Liver (tissue), 9 donors: Measurements from ENCODE around the gene CTNS. TPM values are rescaled to one million over a fixed set of nuclear protein-coding genes. Genes with fewer than 3 reads are reported as not detected.

ENCODE experiments used
- DNase-seq: peaks from one replicate; pipeline ENCODE4 v3.0.0-alpha.2; 2017; ENCODE audit warnings: low spot score
- H3K27ac ChIP-seq, 2 donors: one replicate each; pipeline ENCODE4 v1.7.0; 2013; ENCODE audit warnings: inconsistent platforms in 2 of 2, low read length in 2 of 2, control low read depth in 1 of 2, low read depth in 1 of 2, mild to moderate bottlenecking in 1 of 2
- H3K27me3 ChIP-seq, 4 donors: one replicate each; pipeline versions ENCODE4 v1.6.1 to v1.7.0; 2013; ENCODE audit warnings: low read length in 3 of 4, inconsistent platforms in 1 of 4, mild to moderate bottlenecking in 1 of 4, moderate library complexity in 1 of 4; ENCODE audit not compliant: control insufficient read depth in 4 of 4, insufficient read depth in 4 of 4
- H3K36me3 ChIP-seq, 4 donors: one replicate each; pipeline versions ENCODE4 v1.6.1 to v1.7.0; 2013; ENCODE audit warnings: low read length in 3 of 4, mild to moderate bottlenecking in 3 of 4, low read depth in 1 of 4, moderate library complexity in 1 of 4; ENCODE audit not compliant: control insufficient read depth in 4 of 4, insufficient read depth in 3 of 4
- H3K4me1 ChIP-seq, 4 donors: one replicate each; pipeline versions ENCODE4 v1.6.1 to v1.7.0; 2013; ENCODE audit warnings: low read length in 3 of 4, mild to moderate bottlenecking in 3 of 4, moderate library complexity in 1 of 4; ENCODE audit not compliant: control insufficient read depth in 4 of 4, insufficient read depth in 4 of 4
- H3K4me3 ChIP-seq, 3 donors: one replicate each; pipeline versions ENCODE4 v1.6.1 to v1.7.0; 2013; ENCODE audit warnings: low read length in 3 of 3, control low read depth in 1 of 3, low read depth in 1 of 3, mild to moderate bottlenecking in 1 of 3
- H3K9ac ChIP-seq, 2 donors: one replicate each; pipeline ENCODE4 v1.7.0; 2013; ENCODE audit warnings: low read length in 2 of 2, mild to moderate bottlenecking in 2 of 2, moderate library complexity in 2 of 2, control low read depth in 1 of 2, low read depth in 1 of 2
- H3K9me3 ChIP-seq, 4 donors: one replicate each; pipeline versions ENCODE4 v1.6.1 to v1.7.0; 2013; ENCODE audit warnings: low read length in 3 of 4; ENCODE audit not compliant: control insufficient read depth in 4 of 4
- EGR1 ChIP-seq, 2 donors: IDR thresholded peaks; 2 replicates each; pipeline ENCODE4 v1.6.1; 2016 to 2018; ENCODE audit warnings: antibody characterized with exemption in 2 of 2, low read depth in 2 of 2
- FOXA1 ChIP-seq: IDR thresholded peaks from 2 replicates; pipeline ENCODE4 v1.6.1; 2016; ENCODE audit warnings: antibody characterized with exemption
- FOXA2 ChIP-seq: IDR thresholded peaks from 2 replicates; pipeline ENCODE4 v1.6.1; 2016; ENCODE audit warnings: antibody characterized with exemption
- HNF4G ChIP-seq: IDR thresholded peaks from 2 replicates; pipeline ENCODE4 v1.6.1; 2016; ENCODE audit warnings: antibody characterized with exemption
- JUND ChIP-seq, 2 donors: IDR thresholded peaks; 2 replicates each; pipeline ENCODE4 v1.6.1; 2016; ENCODE audit warnings: antibody characterized with exemption in 2 of 2
- NR2F2 ChIP-seq: IDR thresholded peaks from 2 replicates; pipeline ENCODE4 v1.6.1; 2016; ENCODE audit warnings: antibody characterized with exemption
- RAD21 ChIP-seq, 2 donors: IDR thresholded peaks; 2 replicates each; pipeline ENCODE4 v1.6.1; 2016; ENCODE audit warnings: antibody characterized with exemption in 2 of 2, mild to moderate bottlenecking in 2 of 2
- RXRA ChIP-seq, 2 donors: IDR thresholded peaks; 2 replicates each; pipeline ENCODE4 v1.6.1; 2017 to 2018; ENCODE audit warnings: antibody characterized with exemption in 2 of 2, mild to moderate bottlenecking in 1 of 2
- SP1 ChIP-seq: IDR thresholded peaks from 2 replicates; pipeline ENCODE4 v1.6.1; 2018; ENCODE audit warnings: antibody characterized with exemption, mild to moderate bottlenecking
- TAF1 ChIP-seq: conservative IDR thresholded peaks from 2 replicates; pipeline ENCODE4 v1.6.1; 2016; ENCODE audit warnings: antibody characterized with exemption, mild to moderate bottlenecking
- YY1 ChIP-seq: IDR thresholded peaks from 2 replicates; pipeline ENCODE4 v1.6.1; 2016; ENCODE audit warnings: antibody characterized with exemption, mild to moderate bottlenecking
- WGBS: extraction: QIAGEN DNeasy Blood & Tissue Kit; methylation state at CpG from one replicate; pipeline ENCODE4 v1.1.7; 2013; 5-methylcytosine and 5-hydroxymethylcytosine counted together
- polyA plus RNA-seq, 2 donors: library from polyadenylated mRNA; stranded (reverse) in 1 of 2; unstranded in 1 of 2; fragments of 200-250 nt in 1 of 2; fragments of >200 nt in 1 of 2; fragmentation: Nextera tagmentation in 1 of 2; extraction: Ambion mirVana in 1 of 2; gene quantifications; one replicate each; pipeline versions ENCODE4 v1.2.1 to v1.2.3, GENCODE V29; 2013 to 2015
- total RNA-seq, 2 donors: library from RNA; depleted of rRNA; stranded (reverse); fragments of >200 nt; gene quantifications; one replicate each; pipeline ENCODE4 v1.2.3, GENCODE V29; 2014
- TF ChIP-seq, protein P1 (sequence below): fragments of 150-350 bp; IDR thresholded peaks from 2 replicates; pipeline ENCODE4 v1.5.1; 2017; ENCODE audit warnings: improper control_type of control experiment, low read depth, low read length; ENCODE audit not compliant: missing input control
- TF ChIP-seq, protein P2 (sequence below): IDR thresholded peaks from 2 replicates; pipeline ENCODE4 v1.6.1; 2016; ENCODE audit warnings: antibody characterized with exemption
- TF ChIP-seq, protein P3 (sequence below): IDR thresholded peaks from 2 replicates; pipeline ENCODE4 v1.6.1; 2016; ENCODE audit warnings: antibody characterized with exemption
- TF ChIP-seq, protein P4 (sequence below): IDR thresholded peaks from 2 replicates; pipeline ENCODE4 v1.6.1; 2016; ENCODE audit warnings: antibody characterized with exemption, mild to moderate bottlenecking
- donor health status: healthy.
- donor health status: healthy.
- donor health status: healthy.
- donor health status: healthy.
- donor health status: healthy.

CTNS gene
- total and polyA plus RNA-seq, 4 donors, result 6.6 to 15.3 (median 9.6) TPM

DNA sequence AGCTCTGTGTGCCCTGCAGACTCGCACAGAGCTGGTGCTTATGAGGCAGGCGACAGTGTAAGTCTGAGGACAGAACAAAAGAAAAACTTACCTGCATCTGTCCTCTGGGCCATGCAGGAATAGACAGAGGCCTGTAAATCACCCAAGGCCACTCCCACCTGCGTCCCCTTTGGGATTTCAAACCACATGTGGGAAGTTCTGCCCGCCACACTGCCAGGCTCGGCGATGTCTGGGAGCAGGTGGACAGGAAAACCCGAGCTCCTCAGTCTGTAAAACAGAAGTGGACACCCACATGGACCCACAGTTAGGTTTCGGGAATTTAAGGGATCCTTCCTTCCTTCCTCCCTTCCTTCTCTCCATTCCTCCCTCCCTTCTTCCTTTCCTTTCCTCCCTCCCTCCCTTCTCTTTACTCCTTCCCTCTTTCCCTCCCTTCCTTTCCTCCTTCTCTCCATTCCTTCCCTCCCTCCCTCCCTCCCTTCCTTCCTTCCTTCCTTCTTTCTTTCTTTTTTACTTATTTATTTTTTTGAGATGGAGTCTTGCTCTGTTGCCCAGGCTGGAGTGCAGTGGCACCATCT is 15.3 kb upstream of the CTNS start:
- H3K36me3 ChIP-seq, result peaks cover 20 to 64% (median 52%) of the 10 kb centered on the region in 4 donors

DNA sequence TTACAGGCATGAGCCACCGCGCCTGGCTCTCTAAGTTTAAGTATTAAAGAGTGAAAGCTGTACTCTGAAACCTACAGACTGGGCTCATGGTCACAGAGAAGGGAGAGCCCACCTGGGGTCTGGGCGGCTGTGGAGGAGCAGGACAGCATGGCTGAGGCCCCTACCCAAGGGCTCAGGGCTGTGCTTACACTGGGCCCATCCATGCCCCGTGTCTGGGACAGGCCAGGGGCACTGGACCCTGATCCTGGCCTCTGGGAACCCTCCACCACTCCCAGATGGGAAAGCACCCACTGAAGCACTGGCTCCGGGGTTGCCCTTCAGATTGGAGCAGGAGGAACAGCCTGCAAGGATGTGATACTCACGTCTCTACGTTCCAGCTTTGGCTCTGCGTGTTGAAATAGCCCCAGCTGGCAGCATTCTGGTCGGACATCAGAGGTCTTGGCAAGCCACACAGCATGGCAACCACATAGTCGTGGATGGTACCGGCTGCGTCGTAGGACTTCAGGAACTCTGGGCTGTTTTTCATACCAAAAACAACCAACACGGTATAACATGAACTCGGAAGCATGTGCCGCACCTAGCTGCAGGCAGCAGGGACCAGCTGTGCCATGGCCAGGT is 13.5 kb upstream of the CTNS start:
- Histone ChIP-seq H3K9ac (no peak overlapping the region), H3K4me3 (no peak overlapping the region), H3K36me3 (peaks cover 17 to 67% (median 56%) of the 10 kb centered on the region in 4 donors), H3K4me1 (no peaks in the 10 kb centered on the region), H3K27me3 (no peaks in the 10 kb centered on the region), H3K27ac (no peak overlapping the region), H3K9me3 (no peaks in the 10 kb centered on the region)
- 87% methylated on average over 16 of the region's 16 CpGs for WGBS
- no peak for DNase-seq
- TF ChIP-seq, protein P1, sequence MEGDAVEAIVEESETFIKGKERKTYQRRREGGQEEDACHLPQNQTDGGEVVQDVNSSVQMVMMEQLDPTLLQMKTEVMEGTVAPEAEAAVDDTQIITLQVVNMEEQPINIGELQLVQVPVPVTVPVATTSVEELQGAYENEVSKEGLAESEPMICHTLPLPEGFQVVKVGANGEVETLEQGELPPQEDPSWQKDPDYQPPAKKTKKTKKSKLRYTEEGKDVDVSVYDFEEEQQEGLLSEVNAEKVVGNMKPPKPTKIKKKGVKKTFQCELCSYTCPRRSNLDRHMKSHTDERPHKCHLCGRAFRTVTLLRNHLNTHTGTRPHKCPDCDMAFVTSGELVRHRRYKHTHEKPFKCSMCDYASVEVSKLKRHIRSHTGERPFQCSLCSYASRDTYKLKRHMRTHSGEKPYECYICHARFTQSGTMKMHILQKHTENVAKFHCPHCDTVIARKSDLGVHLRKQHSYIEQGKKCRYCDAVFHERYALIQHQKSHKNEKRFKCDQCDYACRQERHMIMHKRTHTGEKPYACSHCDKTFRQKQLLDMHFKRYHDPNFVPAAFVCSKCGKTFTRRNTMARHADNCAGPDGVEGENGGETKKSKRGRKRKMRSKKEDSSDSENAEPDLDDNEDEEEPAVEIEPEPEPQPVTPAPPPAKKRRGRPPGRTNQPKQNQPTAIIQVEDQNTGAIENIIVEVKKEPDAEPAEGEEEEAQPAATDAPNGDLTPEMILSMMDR, result no peak

More for the DNA sequence above, 15.3 kb upstream of the CTNS start:
- H3K27me3 ChIP-seq, result no peaks in the 10 kb centered on the region
- no peak for TF ChIP-seq NR2F2
- TF ChIP-seq, protein P2, sequence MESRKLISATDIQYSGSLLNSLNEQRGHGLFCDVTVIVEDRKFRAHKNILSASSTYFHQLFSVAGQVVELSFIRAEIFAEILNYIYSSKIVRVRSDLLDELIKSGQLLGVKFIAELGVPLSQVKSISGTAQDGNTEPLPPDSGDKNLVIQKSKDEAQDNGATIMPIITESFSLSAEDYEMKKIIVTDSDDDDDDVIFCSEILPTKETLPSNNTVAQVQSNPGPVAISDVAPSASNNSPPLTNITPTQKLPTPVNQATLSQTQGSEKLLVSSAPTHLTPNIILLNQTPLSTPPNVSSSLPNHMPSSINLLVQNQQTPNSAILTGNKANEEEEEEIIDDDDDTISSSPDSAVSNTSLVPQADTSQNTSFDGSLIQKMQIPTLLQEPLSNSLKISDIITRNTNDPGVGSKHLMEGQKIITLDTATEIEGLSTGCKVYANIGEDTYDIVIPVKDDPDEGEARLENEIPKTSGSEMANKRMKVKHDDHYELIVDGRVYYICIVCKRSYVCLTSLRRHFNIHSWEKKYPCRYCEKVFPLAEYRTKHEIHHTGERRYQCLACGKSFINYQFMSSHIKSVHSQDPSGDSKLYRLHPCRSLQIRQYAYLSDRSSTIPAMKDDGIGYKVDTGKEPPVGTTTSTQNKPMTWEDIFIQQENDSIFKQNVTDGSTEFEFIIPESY, result no peak
- TF ChIP-seq HNF4G, result no peak
- TF ChIP-seq TAF1, result no peak
- no peak for TF ChIP-seq RXRA (IDR thresholded peaks at IDR 0.05)
- TF ChIP-seq JUND (IDR thresholded peaks at IDR 0.05), result no peak
- TF ChIP-seq FOXA2, result no peak
- TF ChIP-seq, protein P3, sequence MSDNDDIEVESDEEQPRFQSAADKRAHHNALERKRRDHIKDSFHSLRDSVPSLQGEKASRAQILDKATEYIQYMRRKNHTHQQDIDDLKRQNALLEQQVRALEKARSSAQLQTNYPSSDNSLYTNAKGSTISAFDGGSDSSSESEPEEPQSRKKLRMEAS, result no peak
- no peak for TF ChIP-seq FOXA1
- TF ChIP-seq YY1, result no peak
- no peak for TF ChIP-seq SP1
- H3K9ac ChIP-seq, result no peak overlapping the region
- no peak overlapping the region for H3K4me3 ChIP-seq
- DNase-seq, result no peak
- H3K4me1 ChIP-seq, result peaks cover 0 to 2% (median 2%) of the 10 kb centered on the region in 4 donors
- H3K27ac ChIP-seq, result no peak overlapping the region
- H3K9me3 ChIP-seq, result no peaks in the 10 kb centered on the region
- WGBS, result 96% methylated on average over 8 of the region's 8 CpGs

DNA sequence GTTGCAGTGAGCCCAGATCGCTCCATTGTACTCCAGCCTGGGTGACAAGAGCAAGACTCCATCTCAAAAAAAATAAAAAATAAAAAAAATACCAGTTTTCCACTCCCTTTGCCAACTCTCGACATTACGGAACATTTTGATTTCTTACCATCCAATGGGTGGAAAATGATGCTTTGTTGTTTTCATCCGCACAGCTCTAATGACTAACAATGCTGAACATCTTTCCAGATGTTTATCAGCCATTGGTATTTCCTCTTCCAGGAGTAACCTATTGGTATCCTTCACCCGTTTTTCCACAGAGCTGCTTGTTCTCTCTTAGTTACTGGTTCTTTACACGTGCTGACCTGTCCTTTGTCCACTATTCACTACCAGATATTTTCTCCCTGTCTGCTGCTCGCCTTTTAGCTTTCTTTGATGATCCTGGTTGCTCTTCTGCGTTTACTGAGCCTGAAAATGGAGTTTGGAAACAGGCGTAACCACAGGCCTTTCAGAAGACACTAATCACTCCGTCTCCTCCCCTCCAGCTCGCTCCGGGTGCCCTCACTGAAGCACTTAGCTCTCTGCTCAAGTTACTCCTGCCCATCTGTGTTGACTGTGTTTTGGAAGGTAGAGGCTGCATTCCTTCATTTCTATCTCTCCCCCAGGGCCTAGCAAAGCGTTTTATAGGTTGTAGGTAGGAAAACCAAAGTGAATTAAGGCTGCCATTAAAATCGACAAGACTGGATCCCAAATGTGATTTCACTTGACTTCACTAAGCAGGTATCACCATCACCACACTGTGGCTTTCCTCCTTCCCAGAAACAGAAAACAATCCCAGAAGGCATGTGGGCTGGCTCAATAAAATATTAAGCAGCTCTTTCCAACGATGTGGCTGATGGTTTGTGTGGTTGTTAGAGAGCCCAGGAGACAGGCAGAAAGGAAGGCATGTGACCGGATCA is 9.5 kb upstream of the CTNS start:
- 87% methylated on average over 16 of the region's 16 CpGs for WGBS
- Histone ChIP-seq H3K36me3 (peaks cover 13 to 65% (median 58%) of the 10 kb centered on the region in 4 donors), H3K27me3 (no peaks in the 10 kb centered on the region), H3K4me1 (no peaks in the 10 kb centered on the region), H3K27ac (no peak overlapping the region), H3K9me3 (no peaks in the 10 kb centered on the region), H3K4me3 (no peak overlapping the region), H3K9ac (no peak overlapping the region)
- no peak for DNase-seq
- TF ChIP-seq FOXA2 (no peak), RXRA (IDR thresholded peaks at IDR 0.05) (no peak), EGR1 (IDR thresholded peaks at IDR 0.05; ENCODE audit: low read depth in 2 of 2) (no peak), RAD21 (IDR thresholded peaks at IDR 0.05) (no peak)
- TF ChIP-seq, protein P4, sequence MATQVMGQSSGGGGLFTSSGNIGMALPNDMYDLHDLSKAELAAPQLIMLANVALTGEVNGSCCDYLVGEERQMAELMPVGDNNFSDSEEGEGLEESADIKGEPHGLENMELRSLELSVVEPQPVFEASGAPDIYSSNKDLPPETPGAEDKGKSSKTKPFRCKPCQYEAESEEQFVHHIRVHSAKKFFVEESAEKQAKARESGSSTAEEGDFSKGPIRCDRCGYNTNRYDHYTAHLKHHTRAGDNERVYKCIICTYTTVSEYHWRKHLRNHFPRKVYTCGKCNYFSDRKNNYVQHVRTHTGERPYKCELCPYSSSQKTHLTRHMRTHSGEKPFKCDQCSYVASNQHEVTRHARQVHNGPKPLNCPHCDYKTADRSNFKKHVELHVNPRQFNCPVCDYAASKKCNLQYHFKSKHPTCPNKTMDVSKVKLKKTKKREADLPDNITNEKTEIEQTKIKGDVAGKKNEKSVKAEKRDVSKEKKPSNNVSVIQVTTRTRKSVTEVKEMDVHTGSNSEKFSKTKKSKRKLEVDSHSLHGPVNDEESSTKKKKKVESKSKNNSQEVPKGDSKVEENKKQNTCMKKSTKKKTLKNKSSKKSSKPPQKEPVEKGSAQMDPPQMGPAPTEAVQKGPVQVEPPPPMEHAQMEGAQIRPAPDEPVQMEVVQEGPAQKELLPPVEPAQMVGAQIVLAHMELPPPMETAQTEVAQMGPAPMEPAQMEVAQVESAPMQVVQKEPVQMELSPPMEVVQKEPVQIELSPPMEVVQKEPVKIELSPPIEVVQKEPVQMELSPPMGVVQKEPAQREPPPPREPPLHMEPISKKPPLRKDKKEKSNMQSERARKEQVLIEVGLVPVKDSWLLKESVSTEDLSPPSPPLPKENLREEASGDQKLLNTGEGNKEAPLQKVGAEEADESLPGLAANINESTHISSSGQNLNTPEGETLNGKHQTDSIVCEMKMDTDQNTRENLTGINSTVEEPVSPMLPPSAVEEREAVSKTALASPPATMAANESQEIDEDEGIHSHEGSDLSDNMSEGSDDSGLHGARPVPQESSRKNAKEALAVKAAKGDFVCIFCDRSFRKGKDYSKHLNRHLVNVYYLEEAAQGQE, result no peak
- TF ChIP-seq, protein P1, result no peak
